D721Med (cell line): Measurements from ENCODE around the gene COL4A1.

ENCODE experiments used
- DNase-seq: peaks from one replicate; pipeline ENCODE4 v3.0.0; 2011; ENCODE audit warnings: low spot score; ENCODE audit not compliant: insufficient read length
- FAIRE-seq: peaks from 2 replicates; lab custom pipeline; 2011; peaks lifted over from hg19 to GRCh38; lab: Jason Lieb, UNC
- CTCF ChIP-seq: IDR thresholded peaks from 2 replicates; pipeline ENCODE4 v1.5.1; 2012; ENCODE audit warnings: mild to moderate bottlenecking, control low read depth; ENCODE audit not compliant: insufficient read depth; ENCODE audit errors: missing control alignments

The COL4A1 gene

GRCh38 chr13:110124201-110124940 is 182.6 kb downstream of the COL4A1 start:
- no peak for FAIRE-seq
- DNase-seq: no peak
- no peak for TF ChIP-seq CTCF

DNA sequence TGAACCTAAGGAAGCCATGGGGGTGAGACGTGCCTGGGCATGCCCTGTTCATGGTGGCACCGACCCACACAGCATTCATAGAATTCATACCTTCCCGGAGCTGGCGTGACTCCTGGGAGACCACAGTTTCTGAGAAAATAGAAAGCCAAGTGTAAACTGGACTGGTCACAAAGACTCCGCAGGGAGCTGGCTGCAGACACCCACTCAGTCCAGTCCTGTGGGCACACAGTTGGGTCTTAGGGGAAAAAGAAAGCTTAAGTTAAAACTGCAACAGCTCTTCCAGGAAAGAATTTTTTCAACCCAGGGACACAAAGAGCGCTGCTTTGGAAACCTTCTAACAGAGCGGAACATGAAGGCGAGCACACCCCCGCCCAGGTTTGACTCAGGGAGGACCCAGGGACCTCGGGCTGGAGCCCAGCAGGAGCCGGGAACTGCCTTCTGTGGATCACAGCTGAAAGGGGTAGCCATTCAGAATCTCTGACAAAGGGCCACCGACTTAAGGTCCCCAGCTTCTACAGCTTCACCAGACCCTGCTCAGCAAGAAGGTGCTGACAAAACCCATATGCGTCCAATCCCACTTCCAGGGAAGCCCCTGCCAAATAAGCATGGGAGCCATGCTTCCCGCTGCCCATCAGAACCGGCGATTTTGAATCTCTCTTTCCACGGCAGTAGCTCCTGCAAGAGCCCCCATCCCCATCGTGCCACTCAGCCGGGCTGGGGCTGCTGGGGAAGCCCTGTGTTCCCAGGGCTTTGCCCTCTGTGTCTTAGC is 183.7 kb downstream of the COL4A1 start:
- TF ChIP-seq CTCF: no peak
- DNase-seq (no peak), FAIRE-seq (no peak)

DNA sequence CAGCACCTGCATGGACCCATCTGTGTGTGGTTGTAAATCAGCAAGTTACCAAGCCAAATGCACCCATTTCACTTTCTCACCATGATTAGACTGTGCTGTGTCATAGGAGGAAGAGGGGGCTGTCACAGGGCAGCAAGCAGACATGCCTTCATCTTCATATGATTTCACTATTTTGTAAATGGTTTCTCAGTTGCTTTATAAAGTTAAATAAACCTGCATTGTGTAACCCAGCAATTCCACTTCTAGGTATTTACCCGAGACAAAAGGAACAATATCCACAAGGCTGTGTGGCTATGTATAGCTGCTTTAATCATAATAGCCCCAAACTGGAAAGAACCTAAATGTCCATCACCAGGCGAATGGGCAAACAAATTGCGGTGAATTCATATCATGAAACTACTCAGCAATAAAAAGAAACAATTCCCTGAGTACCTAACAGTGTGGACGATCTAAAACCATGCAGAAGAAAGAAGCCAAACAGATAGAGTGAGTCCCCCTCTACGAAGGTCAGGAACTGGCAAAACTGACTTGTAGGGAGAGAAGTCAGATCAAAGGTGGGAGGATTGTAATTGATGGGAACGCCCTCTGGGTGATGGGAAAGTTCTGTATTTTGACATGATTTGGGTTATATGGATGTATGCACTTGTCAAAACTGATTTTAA is 185.4 kb downstream of the COL4A1 start:
- FAIRE-seq (no peak), DNase-seq (no peak)
- no peak for TF ChIP-seq CTCF

- no peak for TF ChIP-seq CTCF
- FAIRE-seq: no peak
- no peak for DNase-seq
These were observed 186.7 kb downstream of the COL4A1 start for GRCh38 chr13:110119935-110120905.

DNA sequence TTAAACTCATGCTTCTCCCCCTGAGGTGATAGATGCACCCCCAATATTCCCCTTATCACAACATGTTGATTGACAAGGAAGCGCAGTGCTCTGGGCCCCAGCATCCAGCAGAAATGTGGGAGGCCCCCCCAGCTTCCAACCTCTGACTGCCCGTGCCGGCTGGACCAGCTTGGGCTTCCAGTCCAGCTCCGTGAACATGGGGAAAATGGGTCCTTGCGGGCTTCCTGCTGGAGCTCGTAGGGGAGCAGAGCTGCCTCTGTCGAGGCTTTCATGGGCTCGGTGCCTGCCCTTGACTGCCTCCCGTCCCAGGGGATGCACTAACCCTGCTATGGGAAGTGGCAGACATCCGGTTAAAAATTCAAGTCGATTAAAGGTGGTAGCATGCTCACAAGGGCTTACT is 188.9 kb downstream of the COL4A1 start:
- FAIRE-seq (no peak), DNase-seq (no peak)
- TF ChIP-seq CTCF: no peak

GRCh38 chr13:110116072-110116487 is 190.9 kb downstream of the COL4A1 start:
- peak; percentile 88 for TF ChIP-seq CTCF
- no peak for FAIRE-seq
- peak; percentile 57 for DNase-seq
